NAMALWA (cell line): ENCODE data around the gene PBX1.
A peak's percentile ranks its signal among the peaks of the same experiment; 100 is the strongest.

ENCODE experiments used
- DNase-seq: peaks from one replicate; pipeline ENCODE4 v3.0.0-alpha.2; 2015; ENCODE audit warnings: low spot score

The PBX1 gene

DNA sequence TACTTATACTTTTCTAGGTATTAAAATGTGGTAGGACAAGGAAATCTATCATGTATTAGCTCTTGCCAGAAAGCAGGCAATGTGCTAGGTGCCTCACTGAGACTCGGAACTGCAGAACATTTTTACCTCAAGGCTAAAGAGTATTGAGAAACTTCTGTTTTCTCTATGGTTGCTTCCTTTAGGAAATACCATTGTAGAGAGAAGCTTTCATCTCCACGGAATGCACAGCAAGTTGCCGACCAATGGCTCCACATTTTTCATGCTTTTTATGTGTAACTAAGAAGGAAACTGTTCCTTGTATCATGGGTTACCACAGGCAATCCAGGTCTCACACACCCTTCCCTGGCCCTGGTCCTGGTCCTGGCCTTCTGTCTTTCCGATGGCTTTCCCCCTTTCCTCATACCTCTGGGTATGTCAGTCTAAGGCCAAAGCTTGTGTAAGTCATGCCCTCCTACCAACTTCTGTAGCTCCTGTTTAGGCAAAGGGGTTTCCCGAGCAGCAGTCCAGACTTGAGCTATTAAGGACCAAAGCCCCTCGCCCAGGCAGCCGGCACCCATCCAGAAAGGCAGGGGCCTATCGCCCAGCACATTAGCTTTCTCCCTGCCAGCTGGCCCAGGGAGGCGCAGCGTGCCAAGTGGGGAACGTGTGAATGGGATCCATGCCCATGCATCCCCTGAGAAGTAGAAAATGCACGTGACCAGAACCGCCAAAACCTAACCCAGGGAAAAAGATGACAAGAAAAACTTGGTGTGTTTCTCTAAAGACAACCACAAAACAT is 225.0 kb downstream of the PBX1 start:
- no peak for DNase-seq

DNA sequence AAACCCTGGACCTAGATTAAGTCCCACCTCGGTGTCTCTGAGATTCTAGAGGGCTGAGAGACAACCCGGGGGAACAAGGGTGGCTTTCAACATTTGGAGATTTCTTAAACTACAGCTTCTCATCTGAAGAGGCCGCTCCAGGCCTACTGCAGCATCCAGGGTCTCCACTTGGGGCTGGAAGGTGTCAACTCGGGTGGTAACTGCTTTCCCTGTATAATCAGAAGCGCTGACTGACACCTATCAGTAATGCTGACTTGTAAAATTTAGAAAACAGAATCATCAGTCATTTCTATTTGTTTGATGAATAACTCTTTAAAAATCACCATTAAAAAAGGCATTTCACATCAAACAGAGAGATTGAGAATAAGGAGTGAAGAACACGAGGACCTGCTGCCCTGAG is 226.0 kb downstream of the PBX1 start:
- DNase-seq, result no peak

DNA sequence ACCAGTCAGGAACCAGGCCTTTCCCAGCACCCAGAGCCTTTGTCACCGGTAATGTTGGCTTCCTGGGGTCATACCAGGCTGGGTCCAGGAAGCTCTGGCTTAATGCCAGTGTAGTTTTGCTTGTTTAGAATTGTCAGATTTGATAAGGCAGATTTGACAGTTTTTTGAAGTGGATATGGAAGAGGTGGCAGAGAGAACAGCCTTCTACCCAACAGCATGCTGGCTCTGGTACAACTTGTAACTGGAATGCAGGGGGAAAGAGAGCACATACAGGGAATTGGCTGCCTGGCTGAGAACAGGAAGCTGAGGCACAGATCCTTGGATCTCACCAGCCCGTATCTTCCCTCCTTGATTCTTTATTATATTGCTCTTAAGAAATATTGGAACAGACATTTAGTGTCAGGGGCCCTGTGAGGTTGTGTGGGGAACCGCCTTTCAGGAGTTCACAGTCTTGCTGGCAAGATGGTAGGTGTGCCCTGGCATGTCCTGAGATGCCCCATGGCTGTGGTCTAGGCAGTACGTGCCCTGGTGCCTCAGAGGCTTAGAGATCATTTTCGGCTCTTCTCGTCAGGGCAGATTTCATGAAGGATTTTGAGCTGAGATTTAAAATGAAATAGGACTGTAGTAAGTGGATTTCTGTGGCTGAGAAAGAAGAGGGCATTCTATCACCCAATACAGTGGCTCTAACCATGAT is 227.0 kb downstream of the PBX1 start:
- DNase-seq, result no peak

DNA sequence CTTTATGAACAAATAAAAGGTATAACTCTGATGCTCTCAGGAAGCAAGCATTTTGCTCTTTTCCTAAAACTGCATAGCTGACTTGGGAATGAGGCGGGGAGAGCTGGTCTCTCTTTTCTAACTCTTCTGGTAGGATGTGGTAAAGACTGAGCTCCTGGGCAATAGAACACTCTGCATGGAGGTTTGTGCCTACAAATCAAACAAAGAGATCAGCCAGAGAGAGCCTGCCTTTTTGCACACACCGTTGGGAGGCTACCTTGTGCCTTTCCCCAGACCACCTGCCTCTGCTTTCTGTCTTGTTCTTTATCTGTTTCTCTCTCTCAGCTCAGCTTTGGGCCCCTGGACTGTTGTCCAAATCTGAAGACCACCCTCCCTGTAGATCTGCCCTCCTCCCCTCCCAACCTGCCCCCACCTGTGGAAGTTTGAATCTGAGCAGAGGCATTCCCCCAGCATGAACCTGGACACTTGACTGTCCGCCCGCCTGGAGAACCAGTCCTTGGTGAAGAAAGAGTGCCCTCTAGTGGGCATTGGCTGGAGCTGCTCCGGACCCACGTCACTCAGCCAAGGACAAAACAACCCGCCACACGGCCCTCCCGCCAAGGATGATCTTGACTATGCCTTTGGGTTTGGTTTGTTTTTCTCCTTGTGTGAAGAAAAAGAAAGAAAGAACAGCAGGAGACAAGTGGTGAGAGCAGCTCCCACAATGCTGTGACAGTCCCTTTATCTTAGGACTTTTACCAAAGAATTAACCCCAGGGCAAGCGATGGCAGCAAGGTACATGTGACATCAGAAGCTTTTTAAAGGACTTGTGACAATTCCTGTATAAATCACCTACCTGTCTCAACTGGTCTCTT is 228.2 kb downstream of the PBX1 start:
- peak; percentile 81 for DNase-seq

DNA sequence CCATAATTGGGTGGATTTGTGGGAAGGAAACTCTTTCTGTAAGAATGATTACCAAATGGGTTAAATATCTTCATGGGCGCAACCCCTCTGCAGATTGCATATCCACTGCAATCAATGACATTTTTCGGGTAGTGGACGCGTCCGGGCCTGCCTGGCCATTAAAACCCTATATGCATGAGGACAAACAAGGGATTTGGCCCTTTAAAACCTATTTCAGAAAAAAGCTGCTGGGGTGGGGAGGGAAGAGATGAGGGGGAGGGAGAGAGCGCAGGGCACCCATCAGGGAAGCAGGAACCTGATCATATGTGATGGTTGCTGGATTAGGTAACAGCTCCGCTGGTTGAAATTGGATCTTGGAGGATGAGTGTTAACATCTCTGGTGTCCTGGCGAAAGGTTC is 228.8 kb downstream of the PBX1 start:
- DNase-seq, result no peak

DNA sequence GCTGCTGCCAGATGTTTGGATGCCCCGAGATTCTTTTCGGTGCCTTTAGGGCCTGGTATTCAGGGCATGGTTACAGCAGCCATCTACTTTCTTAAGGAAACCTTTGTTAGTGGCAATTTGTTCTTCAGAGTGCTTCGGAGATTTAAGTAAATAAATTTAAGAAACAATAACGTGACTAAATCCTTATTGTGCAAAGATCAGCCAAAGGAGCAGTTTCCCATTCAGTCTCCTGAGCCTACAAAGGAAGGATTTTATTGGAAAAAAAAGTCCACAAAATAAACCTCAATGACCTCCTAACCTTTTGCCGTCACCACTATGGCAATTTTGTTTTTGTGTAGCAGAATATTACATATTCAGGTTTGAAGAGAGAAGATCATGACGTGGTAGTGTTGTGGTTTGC is 231.1 kb downstream of the PBX1 start:
- no peak for DNase-seq

DNA sequence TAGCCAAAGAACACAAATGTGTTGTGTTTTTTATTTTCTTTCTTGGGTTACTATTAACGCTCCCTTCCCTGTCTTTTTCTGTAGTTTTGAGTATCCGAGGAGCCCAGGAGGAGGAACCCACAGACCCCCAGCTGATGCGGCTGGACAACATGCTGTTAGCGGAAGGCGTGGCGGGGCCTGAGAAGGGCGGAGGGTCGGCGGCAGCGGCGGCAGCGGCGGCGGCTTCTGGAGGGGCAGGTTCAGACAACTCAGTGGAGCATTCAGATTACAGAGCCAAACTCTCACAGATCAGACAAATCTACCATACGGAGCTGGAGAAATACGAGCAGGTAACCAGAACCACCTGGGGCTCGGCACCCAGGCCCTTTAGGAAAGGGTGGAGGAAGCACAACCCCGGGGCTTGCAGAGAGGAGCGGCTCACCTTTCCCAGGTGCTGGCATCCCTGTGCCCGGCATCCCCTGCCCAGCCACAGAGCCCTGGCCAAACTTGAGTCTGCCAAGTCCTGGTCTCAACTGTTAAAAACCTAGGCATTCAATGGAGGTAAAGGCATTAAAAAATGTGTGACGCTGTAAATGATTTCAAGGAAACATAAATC is 233.5 kb downstream of the PBX1 start:
- DNase-seq, result no peak

DNA sequence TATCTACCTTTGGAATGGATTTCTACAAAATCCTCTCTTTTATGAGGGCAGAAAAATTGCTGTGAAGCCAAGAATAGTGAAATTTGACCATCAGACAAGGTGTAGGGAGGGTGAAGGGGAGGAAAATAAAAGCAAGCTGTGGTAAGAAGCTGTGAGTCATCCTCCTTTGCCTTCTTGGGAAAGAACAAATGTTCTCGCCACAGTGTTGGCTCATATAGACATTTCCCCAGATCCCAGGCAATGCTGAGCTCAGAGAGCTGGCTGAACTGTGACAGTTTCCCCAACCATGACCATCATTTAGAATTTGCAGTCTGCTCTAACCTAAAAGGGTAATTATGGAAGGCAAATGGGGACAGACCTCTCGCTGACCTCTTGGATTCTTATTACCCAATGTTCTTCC is 235.4 kb downstream of the PBX1 start:
- DNase-seq, result no peak

DNA sequence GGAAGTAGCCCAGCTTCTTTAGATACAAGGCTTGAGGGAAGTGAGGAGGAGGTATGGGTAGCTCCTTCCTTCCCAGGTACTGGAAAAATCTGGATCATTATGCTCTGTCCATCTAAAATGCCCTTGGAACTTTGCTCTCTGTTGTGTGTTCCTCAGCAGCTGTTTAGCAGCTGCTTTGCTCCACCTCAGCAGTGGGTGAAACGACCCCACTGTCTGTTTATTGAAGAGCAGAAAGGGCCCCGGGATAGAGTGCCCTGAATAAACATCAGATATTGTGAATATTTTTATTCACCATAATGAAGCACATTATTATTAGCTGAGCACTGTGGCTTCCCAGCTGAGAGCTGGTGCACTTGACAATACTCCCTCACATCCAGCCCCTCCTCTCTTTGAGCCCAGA is 237.9 kb downstream of the PBX1 start:
- no peak for DNase-seq

DNA sequence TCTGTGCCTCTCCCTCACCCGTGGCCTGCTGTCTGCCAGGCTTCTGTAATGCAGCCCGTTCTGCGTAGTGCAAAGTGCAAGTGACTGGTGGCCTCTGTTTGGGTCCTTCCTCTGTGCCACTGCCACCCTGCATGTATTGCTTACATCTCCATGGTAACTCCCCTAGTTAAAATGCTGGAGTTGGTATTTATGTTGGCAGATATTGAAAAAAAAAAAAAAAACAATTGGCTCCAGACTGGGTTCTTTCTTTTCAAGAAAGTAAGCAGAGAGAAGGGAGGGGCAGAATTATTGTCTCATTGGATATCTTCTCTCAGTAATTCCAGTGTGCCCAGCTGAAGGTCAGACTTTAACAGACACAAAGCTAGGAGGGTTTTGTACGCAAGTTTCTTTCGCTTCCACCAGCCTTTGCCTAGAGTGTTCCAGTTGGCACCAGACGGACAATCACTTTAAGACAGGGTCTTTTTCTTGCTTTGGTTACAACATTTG is 242.3 kb downstream of the PBX1 start:
- DNase-seq, result no peak

DNA sequence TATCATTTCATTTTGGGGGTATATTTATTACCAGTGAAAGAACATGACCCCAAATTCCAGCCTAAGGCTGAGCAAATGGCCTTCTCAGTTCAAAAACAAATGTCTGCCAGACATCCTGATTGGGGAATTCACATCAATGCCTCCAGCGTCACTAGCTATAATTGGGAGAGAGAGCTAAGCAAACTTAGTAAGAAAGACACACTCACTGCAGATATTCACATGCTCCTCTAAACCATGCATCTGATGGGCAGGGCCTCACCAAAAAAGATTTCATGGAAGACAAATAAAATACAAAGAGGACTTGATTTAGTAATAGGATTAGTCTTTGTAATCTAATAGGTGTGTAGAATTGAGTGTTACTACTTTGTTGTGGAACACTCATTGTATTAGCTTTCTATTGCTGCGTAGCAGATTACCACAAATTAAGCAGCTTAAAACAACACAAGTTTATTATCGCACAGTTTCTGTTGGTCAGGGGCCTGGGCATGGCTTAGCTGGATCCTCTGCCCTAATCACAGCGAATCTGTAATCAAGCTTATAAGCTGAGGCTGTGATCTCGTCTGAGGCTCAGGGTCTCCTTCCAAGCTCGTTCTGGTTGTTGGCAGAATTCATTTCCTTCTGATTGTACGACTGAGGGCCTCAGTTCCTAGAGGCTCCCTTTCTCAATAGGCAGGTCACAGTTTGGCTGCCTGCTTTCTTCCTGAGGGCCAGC is 243.0 kb downstream of the PBX1 start:
- DNase-seq, result no peak

DNA sequence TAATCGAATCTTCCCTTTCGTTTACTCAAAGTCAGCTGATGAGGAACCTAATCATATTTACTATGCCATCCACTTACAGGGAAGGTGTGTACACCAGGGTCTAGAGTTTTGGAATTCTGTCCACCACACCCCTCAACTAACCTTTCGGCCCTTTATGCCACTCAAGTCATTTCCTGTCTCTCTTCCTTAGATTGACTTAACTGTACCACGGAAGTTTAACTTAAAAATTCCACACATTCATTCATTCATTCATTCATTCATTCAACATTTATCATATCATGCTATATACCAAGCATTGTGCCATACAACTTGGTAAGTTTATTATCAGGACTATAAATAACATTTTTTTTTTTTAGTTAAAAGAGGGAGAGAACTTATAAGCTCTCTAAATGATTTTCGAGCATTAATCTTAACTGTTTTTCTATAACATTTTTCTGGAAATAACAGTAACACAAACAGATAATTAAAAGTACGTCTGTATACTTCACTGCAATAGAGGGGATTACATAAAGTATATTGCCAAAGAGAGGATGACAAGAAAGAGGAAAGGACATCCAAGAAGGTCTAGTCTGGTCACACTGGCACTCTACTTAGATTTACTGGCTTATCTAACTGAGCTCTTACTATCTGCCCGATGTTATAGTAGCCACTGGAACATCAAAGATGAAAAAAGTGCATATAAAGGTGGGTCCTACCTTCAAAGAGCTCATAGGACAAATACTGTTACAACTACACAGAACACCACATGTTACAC is 243.7 kb downstream of the PBX1 start:
- no peak for DNase-seq

DNA sequence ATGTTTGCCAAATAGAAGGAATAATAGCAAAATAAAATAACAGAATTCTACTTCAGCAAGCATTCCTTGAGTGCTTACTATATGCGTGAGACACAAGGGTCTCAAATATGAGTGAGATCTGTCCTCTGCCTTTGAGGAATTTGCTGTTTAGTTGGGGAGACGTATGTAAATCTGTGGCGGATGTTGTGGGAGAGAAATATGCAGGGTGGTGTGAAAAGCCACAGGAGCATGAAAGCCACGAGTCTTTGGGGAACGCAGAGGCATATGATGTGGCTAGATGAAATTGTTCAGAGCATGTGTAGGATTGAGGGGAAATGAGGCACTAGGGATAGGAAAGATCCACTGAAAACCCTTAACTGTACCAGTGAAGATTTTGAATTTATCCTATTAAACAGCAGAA is 244.4 kb downstream of the PBX1 start:
- DNase-seq, result no peak

DNA sequence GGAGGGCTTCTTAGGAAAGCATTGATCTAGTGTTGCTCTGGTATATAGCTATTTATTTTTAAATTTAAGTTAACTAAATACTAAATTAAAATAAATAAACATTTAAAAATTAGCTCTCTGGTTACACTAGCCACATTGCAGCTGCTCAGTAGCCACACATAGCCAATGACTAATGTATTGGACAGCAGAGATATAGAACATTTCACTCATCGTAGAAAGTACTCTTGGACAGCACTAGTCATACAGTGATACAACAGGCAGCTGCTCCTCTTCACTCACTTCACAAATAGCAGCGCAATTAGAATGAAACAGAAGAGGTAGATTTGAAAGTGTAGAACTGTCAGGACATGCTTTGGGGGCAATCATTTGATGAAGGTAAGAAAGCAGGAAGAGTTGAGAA is 245.4 kb downstream of the PBX1 start:
- DNase-seq, result no peak

DNA sequence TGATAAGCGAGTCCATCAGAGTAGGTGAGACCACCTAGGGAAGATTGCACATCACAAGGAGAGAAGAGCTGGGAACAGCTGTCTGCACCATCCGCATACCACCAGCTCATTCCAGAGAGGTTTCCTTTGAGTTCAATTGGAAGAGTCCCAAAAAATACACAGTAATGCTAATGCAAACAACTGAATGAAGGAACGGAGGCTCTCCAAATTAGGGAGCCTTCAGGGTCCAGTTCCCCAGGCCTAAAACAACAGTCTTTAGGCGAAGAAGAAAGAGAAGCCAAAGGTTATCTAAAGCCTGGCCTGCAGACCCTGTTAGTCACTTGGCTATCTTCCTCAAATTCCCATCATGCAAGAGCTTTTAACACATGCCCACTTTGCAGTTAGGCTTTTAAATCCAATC is 246.4 kb downstream of the PBX1 start:
- DNase-seq, result no peak

DNA sequence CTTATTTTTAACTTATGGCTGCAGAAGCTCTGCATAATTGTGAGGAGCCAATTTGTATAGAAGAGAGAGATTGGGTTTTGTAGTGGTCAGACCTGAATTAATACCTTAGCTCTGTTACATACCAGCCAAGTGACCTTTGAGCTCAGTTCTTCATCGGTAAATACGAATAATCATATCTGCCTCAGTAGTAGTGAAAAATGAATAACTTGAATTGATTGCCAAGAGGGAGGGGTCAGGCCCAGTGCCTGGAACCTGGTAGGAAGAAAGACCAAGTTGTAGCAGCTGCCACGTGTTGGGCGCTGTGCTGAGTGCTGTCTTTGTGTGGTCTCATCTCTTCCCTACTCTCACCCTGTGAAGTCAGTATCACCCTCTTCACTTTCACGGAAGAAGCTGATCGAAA is 247.5 kb downstream of the PBX1 start:
- DNase-seq, result no peak

DNA sequence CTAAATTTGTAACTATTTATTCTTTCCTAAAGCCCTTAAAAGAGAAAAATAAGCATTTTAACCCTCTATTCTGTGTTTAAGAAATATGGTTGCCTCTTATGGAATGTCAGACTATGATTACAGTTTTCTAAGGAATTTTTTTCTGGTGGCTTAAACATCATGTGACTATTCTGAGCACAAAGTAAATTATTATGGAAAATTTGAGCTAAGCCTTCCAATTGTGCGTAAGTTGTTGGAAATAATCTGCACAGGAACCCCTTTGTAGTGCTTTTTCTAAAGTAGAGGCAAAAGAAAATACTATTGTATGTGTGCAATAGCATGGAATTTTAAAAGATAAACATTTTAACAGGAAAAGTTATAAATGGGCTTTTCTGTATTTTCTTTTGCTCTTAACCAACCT is 254.8 kb downstream of the PBX1 start:
- no peak for DNase-seq

DNA sequence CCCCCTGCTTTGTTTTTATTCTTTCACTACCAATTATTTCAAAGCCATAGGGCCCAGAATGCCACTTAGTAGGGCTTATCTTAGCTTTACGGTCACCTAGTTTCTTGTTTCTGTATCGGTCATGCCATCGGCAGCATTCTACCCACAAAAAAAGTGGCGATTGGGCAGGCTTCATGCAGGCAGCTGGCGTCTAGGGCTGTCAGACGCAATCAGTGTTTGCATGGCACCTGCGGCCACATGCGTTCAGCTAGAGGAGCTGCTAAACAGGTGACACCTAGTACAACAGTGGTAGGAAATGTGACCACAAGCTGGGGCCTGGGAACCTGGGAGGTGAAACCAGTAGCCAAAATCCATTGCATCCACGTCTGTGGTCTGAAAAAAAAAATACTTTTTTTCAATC is 262.7 kb downstream of the PBX1 start:
- DNase-seq, result no peak

DNA sequence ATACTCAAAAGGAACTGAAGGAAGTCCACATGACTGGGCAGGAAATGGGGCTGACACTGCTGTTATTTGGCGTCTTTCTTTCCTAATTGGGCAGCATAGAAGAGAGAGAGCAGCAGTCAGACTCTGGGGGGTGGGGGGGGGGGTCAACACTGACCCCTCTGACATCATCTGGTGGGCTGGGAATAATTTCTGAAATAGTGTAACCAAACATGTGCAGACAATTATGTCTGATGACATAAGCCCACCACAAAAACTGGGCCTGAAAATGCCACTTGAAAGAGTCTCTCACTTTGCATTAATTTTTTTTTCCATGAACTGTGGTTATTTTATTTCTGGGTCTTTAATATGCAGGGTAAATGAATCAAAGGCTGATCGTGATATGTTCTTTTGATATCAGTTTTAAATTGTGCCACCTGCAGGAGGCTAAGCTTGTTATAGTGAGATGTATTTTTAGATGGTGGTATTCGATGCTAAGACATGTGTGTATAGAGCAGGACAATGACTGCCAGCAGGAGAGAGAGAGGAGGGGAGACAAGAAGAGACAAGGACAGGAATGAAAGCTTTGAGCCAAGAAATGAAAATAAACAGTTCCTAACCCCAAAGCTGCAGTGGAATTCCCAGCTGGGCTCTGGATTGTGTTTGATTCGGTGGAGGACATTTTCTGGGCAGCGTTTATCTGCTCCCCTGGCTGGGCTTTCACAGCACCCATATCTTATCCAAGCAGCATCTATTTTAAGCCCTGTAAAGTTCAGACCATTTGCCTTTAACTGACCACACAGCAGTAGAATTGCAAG is 264.7 kb downstream of the PBX1 start:
- no peak for DNase-seq

DNA sequence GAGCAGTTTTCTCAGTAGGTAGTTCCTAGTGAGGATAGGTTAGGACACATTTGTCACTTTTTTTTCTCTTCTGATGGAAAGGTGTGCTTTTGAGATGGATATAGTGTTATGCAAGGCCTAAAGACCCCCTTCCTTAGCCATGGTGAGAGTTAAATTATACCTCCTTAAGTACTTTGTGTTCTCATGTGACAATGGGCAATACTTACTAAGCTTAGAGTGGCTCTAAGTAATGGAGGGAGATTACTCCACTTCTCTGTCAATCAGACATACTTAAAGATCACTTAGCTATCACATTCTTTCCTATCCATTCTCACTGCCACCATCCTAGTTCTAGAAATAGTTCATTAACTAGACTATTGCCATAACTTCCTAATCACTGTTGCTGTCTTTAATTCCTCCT is 265.6 kb downstream of the PBX1 start:
- DNase-seq, result no peak
